ENCODE data around the gene DNMT3A. TPM values are rescaled to one million over a fixed set of nuclear protein-coding genes. Genes with fewer than 3 reads are reported as not detected.

DNMT3A gene
- total and polyA plus RNA-seq, 8 donors: 3.4 to 47.4 (median 15.8) TPM

GRCh38 chr2:25259737-25260124 is 82.0 kb downstream of the DNMT3A start:
- Histone ChIP-seq H3K4me3 (no peak overlapping the region), H3K36me3 (peaks cover 5 to 56% (median 26%) of the 10 kb centered on the region in 4 donors), H3K27me3 (no peaks in the 10 kb centered on the region), H3K27ac (peak overlapping the region in 1 of 5 donors; percentile 28), H3K9me3 (no peaks in the 10 kb centered on the region), H3K4me1 (peaks cover 7 to 39% (median 15%) of the 10 kb centered on the region in 4 donors)
- 81 to 88% (median 84%) methylated on average over 7 of the region's 7 CpGs for WGBS, 5 donors
- no peak for TF ChIP-seq EP300 (IDR thresholded peaks at IDR 0.05)
- TF ChIP-seq POLR2A (IDR thresholded peaks at IDR 0.05): no peak
- no peak for TF ChIP-seq CTCF (IDR thresholded peaks at IDR 0.05)
- no peak for TF ChIP-seq POLR2AphosphoS5 (IDR thresholded peaks at IDR 0.05)
- DNase-seq: no peak
- intact Hi-C loops (cut with DNase I; ENCODE audit: low total_unique reads): no loop called here

- no peak for DNase-seq
- Histone ChIP-seq H3K4me3 (no peak overlapping the region), H3K9me3 (no peaks in the 10 kb centered on the region), H3K36me3 (peaks cover 5 to 56% (median 27%) of the 10 kb centered on the region in 4 donors), H3K27ac (peak overlapping the region in 1 of 5 donors; percentile 80), H3K27me3 (no peaks in the 10 kb centered on the region), H3K4me1 (peaks cover 7 to 39% (median 15%) of the 10 kb centered on the region in 4 donors)
- TF ChIP-seq POLR2AphosphoS5 (IDR thresholded peaks at IDR 0.05) (no peak), POLR2A (IDR thresholded peaks at IDR 0.05) (no peak), EP300 (IDR thresholded peaks at IDR 0.05) (no peak), CTCF (IDR thresholded peaks at IDR 0.05) (no peak)
- intact Hi-C loops (cut with DNase I; ENCODE audit: low total_unique reads): no loop called here
- WGBS, 5 donors: 85 to 92% (median 90%) methylated on average over 9 of the region's 9 CpGs
These were observed 82.6 kb downstream of the DNMT3A start for GRCh38 chr2:25258847-25259736.

- Histone ChIP-seq H3K27ac (peak overlapping the region in 3 of 5 donors; percentile 16 to 80 (median 32)), H3K9me3 (no peaks in the 10 kb centered on the region), H3K4me3 (no peak overlapping the region), H3K36me3 (peaks cover 5 to 53% (median 27%) of the 10 kb centered on the region in 4 donors), H3K27me3 (no peaks in the 10 kb centered on the region), H3K4me1 (peaks cover 7 to 37% (median 17%) of the 10 kb centered on the region in 4 donors)
- WGBS, 5 donors: 71 to 93% (median 89%) methylated on average over 8 to 9 of the region's 9 CpGs
- DNase-seq: no peak
- TF ChIP-seq EP300 (IDR thresholded peaks at IDR 0.05) (no peak), CTCF (IDR thresholded peaks at IDR 0.05) (no peak), POLR2A (IDR thresholded peaks at IDR 0.05) (no peak), POLR2AphosphoS5 (IDR thresholded peaks at IDR 0.05) (no peak)
- intact Hi-C loops (cut with DNase I; ENCODE audit: low total_unique reads): no loop called here
These were observed 83.5 kb downstream of the DNMT3A start for GRCh38 chr2:25257931-25258846.

- H3K4me1 ChIP-seq: peaks cover 17 to 45% (median 26%) of the 10 kb centered on the region in 4 donors
- peaks cover 5 to 50% (median 25%) of the 10 kb centered on the region in 4 donors for H3K36me3 ChIP-seq
- no peak for TF ChIP-seq EP300 (IDR thresholded peaks at IDR 0.05)
- TF ChIP-seq CTCF (IDR thresholded peaks at IDR 0.05): no peak
- TF ChIP-seq POLR2AphosphoS5 (IDR thresholded peaks at IDR 0.05): no peak
- TF ChIP-seq POLR2A (IDR thresholded peaks at IDR 0.05): no peak
- H3K27ac ChIP-seq: peak overlapping the region in 4 of 5 donors; percentile 1 to 80 (median 24)
- peak in 1 of 2 donors; percentile 91 for DNase-seq
- H3K27me3 ChIP-seq: no peaks in the 10 kb centered on the region
- 40 to 51% (median 47%) methylated on average over 9 of the region's 9 CpGs for WGBS, 5 donors
- H3K9me3 ChIP-seq: no peaks in the 10 kb centered on the region
- intact Hi-C loops (cut with DNase I; ENCODE audit: low total_unique reads): no loop called here
- no peak overlapping the region for H3K4me3 ChIP-seq
These were observed 84.6 kb downstream of the DNMT3A start for GRCh38 chr2:25257032-25257552.

Data from stomach (tissue), 9 donors.